Pulmonary artery endothelial cell (primary cell): ENCODE results near the gene DOCK7. TPM values are rescaled to one million over a fixed set of nuclear protein-coding genes. Genes with fewer than 3 reads are reported as not detected.
"Not testable (repeated sequence)": the region's sequence is repeated elsewhere in the genome, so short reads cannot be mapped to it uniquely, and the experiment has no call there.

Source experiments
- DNase-seq: peaks from one replicate; pipeline ENCODE4 v3.0.0-alpha.2; 2011; ENCODE audit warnings: low read depth, low spot score
- total RNA-seq: library from RNA; depleted of rRNA; stranded (reverse); fragments of >200 nt; gene quantifications from 2 replicates; pipeline ENCODE4 v1.2.3, GENCODE V29; 2014

DOCK7 gene
- total RNA-seq, 1 donor from 2014 or later, result 37.1 TPM

GRCh38 chr1:62613890-62614289, 74.3 kb downstream of the DOCK7 start:
- no peak for DNase-seq

- DNase-seq, result no peak
These were observed 74.9 kb downstream of the DOCK7 start for GRCh38 chr1:62613325-62613727.

GRCh38 chr1:62612770-62613169, 75.4 kb downstream of the DOCK7 start:
- DNase-seq, result no peak

GRCh38 chr1:62610588-62610987, 77.6 kb downstream of the DOCK7 start:
- not testable (repeated sequence) for DNase-seq

- DNase-seq, result no peak
These were observed 79.3 kb downstream of the DOCK7 start for GRCh38 chr1:62608905-62609304.

- DNase-seq, result no peak
These were observed 86.7 kb downstream of the DOCK7 start for GRCh38 chr1:62601457-62601856.

GRCh38 chr1:62599044-62599443, 89.1 kb downstream of the DOCK7 start:
- no peak for DNase-seq

GRCh38 chr1:62597281-62597680, 90.9 kb downstream of the DOCK7 start, which contains the start of gene ANGPTL3:
Gene ANGPTL3 (plus strand): TSS chr1:62597520. CDS start chr1:62597567, 47 bp downstream.
- no peak for DNase-seq

GRCh38 chr1:62595647-62596046, 92.5 kb downstream of the DOCK7 start:
- DNase-seq, result no peak

- no peak for DNase-seq
These were observed 94.3 kb downstream of the DOCK7 start for GRCh38 chr1:62593825-62594394.

GRCh38 chr1:62590970-62591368, 97.2 kb downstream of the DOCK7 start:
- no peak for DNase-seq

GRCh38 chr1:62590255-62590969, 97.8 kb downstream of the DOCK7 start:
- no peak for DNase-seq

- DNase-seq, result no peak
These were observed 98.9 kb downstream of the DOCK7 start for GRCh38 chr1:62589321-62589720.

- DNase-seq, result no peak
These were observed 100.2 kb downstream of the DOCK7 start for GRCh38 chr1:62588000-62588399.

GRCh38 chr1:62585469-62586155, 102.6 kb downstream of the DOCK7 start:
- no peak for DNase-seq

- DNase-seq, result no peak
These were observed 114.5 kb downstream of the DOCK7 start for GRCh38 chr1:62573675-62574074.

- DNase-seq, result no peak
These were observed 115.7 kb downstream of the DOCK7 start for GRCh38 chr1:62572476-62572875.

GRCh38 chr1:62571517-62571916, 116.7 kb downstream of the DOCK7 start:
- DNase-seq, result not testable (repeated sequence)

GRCh38 chr1:62567926-62568325, 120.3 kb downstream of the DOCK7 start:
- DNase-seq, result not testable (repeated sequence)

- not testable (repeated sequence) for DNase-seq
These were observed 121.0 kb downstream of the DOCK7 start for GRCh38 chr1:62567182-62567581.

- DNase-seq, result no peak
These were observed 126.9 kb downstream of the DOCK7 start for GRCh38 chr1:62561306-62561705.

GRCh38 chr1:62544570-62544969, 143.6 kb downstream of the DOCK7 start:
- no peak for DNase-seq

GRCh38 chr1:62541048-62541447, 147.1 kb downstream of the DOCK7 start:
- DNase-seq, result no peak
